HG03558 (cell line): ENCODE results near the gene PTPN1.

Experiments
- ATAC-seq: cut with Tn5 transposase; IDR thresholded peaks from one replicate; pipeline ENCODE4 v1.9.1; 2021; ENCODE audit warnings: moderate number of reproducible peaks; ENCODE audit not compliant: unreplicated experiment; ENCODE audit errors: extremely low read depth

The PTPN1 gene

DNA sequence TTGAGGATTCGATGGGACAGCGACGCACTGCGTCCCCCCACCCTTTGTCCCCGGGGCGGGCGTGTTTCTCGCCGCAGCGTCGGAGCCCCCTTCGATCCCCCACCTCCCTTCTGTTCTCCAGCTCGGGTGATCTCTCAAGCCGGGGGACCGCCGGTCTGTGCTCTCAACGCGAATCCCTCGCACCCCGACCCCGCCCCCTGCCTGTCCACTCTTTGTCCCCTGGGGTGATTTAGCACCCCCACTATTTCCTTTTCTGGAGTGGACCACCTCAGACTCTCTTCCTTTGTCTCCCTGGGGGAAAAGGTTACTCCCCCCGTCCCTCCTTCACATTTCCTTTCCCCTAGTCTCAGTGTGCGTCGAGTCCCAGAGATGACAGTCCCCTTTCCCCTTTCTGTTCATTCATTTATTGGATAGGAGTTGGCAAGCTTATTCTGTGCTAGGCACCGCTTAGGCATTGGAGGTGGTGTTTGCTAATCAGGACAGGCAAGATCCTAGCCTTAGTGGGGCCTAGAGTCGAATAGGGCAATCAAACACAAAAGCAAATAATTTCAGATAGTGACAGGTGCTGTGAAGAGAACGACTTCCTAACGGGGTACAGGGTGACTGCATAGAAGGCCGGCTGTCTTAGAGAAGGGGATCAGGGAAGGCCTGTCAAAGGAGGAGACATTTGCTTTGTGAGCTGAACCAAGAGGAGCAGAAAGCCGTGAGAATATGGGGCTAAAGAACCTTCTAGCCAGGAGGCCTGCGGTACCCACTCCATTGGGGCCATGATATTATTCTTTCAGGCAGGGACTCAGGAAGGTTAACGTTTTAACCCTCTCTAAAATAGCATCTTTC is 741 bp downstream of the PTPN1 start:
- ATAC-seq: no peak

DNA sequence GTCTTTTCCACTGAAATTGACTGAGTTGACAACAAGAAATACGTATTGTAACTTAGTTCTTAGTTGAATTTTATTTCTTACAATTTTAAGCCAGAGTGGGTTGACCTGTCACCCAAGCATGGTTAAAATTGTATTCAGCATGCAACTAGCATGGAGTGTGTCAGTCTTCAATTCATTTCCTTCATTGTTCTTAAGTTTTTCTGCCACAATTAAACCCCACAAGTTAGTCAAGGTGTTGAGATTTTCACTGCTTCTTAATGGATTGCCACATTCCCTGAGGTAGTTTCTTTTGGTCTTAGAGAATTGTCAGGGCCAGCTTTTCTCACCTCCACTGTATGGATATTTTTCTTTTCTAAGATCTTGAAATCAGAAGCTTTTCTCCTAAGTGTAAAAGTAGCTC is 2.1 kb downstream of the PTPN1 start:
- ATAC-seq: no peak

DNA sequence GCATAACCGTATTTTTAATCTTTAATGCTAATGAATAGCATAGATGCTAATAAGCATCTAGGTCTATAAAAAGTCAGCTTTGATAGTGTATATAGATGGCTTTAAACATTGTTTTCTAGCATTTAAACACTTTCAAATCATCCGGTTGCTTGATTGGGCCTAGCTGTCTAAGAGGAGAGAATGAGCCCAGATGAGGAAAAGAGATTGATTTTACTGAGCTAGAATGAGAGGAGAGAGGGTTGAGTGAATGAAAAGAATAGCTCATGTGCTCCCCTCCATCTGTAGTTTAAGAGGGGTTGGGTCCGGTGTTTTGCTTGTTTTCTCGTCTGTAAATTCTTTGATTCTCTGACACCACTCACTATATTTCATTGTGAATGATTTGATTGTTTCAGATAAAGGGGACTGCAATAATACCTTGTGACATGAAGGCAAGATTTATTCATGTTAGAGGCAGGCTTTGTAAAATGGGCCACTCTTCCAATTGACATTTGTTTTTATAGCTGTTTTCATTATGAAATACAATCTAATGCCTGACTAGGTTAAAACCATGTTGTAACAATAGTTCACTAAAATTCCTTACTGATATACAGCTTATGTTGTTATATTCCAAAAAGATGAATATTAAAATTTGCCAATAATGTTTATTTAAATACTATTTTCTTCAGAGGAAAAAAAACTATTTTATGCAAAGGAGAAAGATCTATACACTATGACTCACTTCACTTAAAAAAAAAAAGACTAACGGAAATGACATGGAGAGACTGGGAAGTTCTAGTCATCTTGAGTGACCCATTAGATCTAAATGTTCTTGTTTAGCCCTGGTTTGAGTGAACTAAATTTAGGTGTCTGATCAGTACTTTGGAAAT is 3.2 kb downstream of the PTPN1 start:
- ATAC-seq: no peak

DNA sequence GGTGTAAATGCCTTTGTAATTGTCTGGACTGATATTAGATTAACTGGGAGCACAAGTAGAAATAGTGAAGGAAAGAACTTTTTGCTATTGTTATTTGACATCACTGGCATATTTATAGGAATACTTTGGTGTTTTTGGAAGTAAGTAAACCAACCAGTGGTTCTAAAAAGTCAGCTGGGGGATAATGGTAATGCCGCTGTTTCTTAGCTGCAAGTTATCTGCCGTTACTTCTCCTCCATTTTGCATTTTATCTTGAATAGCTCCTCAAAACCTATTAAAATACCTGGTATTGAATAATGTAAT is 3.8 kb downstream of the PTPN1 start:
- no peak for ATAC-seq

- ATAC-seq: no peak
Observed at GRCh38 chr20:50514750-50515149, 4.6 kb downstream of the PTPN1 start.

GRCh38 chr20:50515471-50516106 is 5.4 kb downstream of the PTPN1 start:
- ATAC-seq: no peak

DNA sequence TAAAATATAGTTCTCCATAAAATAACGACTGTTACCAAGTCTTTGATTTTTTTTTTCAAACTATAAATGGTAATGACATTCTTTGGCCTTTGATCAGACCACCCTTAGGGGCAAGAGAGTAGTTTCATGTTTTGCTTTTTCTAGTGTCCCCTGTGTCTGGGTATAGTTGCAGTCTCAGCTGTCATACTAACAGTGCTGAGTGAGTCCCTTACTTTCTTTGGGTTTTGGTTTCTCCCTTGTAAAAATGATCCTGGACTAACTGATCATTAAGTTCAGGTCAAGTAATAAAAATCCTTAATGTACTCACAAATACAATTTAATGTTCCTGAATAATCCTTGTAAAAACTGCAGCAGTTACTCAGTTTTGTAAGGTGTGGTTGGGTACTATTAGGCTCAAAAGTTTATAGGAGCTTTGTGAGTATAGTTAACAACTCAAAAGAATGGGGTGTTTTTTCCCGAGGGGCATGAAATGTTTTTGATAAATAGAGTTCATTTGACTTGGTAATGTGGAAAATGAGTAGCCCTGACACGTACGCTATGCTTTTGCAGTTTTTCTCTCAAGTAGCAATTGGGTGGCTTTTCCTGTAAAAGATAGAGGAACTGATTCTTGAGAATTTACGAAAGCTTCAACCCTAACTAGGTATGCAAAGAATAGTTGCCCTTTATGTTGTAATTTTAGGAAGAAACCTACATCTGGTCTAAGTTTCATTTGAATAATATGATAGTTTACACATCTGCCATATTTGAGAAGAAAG is 6.2 kb downstream of the PTPN1 start:
- ATAC-seq: peak; percentile 25

GRCh38 chr20:50516935-50517816 is 7.0 kb downstream of the PTPN1 start:
- ATAC-seq: no peak

GRCh38 chr20:50517817-50518154 is 7.6 kb downstream of the PTPN1 start:
- ATAC-seq: no peak

- no peak for ATAC-seq
Observed at GRCh38 chr20:50518270-50518721, 8.1 kb downstream of the PTPN1 start.

- ATAC-seq: no peak
Observed at GRCh38 chr20:50519036-50519762, 9.0 kb downstream of the PTPN1 start.

- no peak for ATAC-seq
Observed at GRCh38 chr20:50520222-50520880, 10.2 kb downstream of the PTPN1 start.

GRCh38 chr20:50521221-50522052 is 11.3 kb downstream of the PTPN1 start:
- no peak for ATAC-seq

- ATAC-seq: no peak
Observed at GRCh38 chr20:50522053-50522674, 12.0 kb downstream of the PTPN1 start.

GRCh38 chr20:50523552-50524167 is 13.5 kb downstream of the PTPN1 start:
- ATAC-seq: no peak

DNA sequence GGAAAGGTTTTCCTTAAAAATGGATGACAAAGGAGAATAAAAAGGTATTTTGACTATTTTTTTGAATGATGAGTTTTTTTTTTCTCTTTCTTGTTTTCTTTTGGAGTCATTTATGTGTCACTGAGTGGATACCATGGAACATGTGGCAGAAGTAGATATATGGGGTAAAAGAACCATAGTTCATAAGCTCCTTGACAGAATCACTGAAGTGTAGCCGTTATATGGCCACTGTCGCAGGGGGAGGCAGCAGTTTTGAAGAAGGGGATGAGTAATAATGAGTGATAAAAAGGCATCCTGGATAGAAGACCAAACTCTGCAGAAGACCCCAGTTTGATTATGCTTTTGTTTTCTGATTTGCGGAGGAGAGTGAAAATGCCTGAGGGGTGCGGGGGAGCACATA is 15.5 kb downstream of the PTPN1 start:
- no peak for ATAC-seq
